K562 treated with DMSO at 1 percent for 12 hours (cell line): ENCODE measurements around the gene MYL11. TPM values are rescaled to one million over a fixed set of nuclear protein-coding genes. Genes with fewer than 3 reads are reported as not detected.

Experiments
- total RNA-seq: library from RNA; unstranded; fragments of 300-600 nt; gene quantifications from 2 replicates; pipeline ENCODE4 v1.2.3, GENCODE V29; 2022; ENCODE audit not compliant: insufficient read depth

MYL11 gene
- not detected in 2 replicates for total RNA-seq

GRCh38 chr16:30374538-30374937 is at the start of gene MYL11:
TSS of gene MYL11 (plus strand) at chr16:30374802. CDS start at chr16:30374858, 56 bp downstream.

GRCh38 chr16:30355144-30355953 is 19.3 kb upstream of the MYL11 start, which contains the start of gene CD2BP2:
TSS of gene CD2BP2 (minus strand) at chr16:30355308. CDS start at chr16:30354681, 627 bp downstream.

GRCh38 chr16:30370456-30371247 is 4.0 kb upstream of the MYL11 start, which contains the start of gene TBC1D10B:
TSS of gene TBC1D10B (minus strand) at chr16:30370494. CDS start at chr16:30370183, 311 bp downstream.

GRCh38 chr16:30382111-30382881 is 7.7 kb downstream of the MYL11 start, which contains the start of gene SEPTIN1:
TSS of gene SEPTIN1 (minus strand) at chr16:30382561. CDS start at chr16:30382542, 19 bp downstream.

GRCh38 chr16:30395155-30395991 is 20.8 kb downstream of the MYL11 start, which contains the start of gene ZNF48:
TSS of gene ZNF48 (plus strand) at chr16:30395420. CDS start at chr16:30395795, 375 bp downstream.

GRCh38 chr16:30407102-30407803 is 32.7 kb downstream of the MYL11 start, which contains the start of gene ZNF771:
TSS of gene ZNF771 (plus strand) at chr16:30407606. CDS start at chr16:30408054, 448 bp downstream.

Other genes starting within 250 kb of the MYL11 start
- gene CORO1A, start 191.2 kb upstream of the MYL11 start, total RNA-seq, result 37.8 and 46.1 TPM in 2 replicates
- 14.8 and 43.1 TPM in 2 replicates for gene BOLA2B, start 181.1 kb upstream of the MYL11 start, total RNA-seq
- gene SLX1A, start 180.9 kb upstream of the MYL11 start, total RNA-seq, result 45.5 and 56.0 TPM in 2 replicates
- 2.1 and 5.5 TPM in 2 replicates for gene SULT1A3, start 175.5 kb upstream of the MYL11 start, total RNA-seq
- 1.3 TPM in 1 of 2 replicates, not detected in the other for gene NPIPB13, start 126.3 kb upstream of the MYL11 start, total RNA-seq
- gene CD2BP2, start 19.5 kb upstream of the MYL11 start, total RNA-seq, result 27.5 and 38.1 TPM in 2 replicates
- gene TBC1D10B, start 4.3 kb upstream of the MYL11 start, total RNA-seq, result 48.7 and 64.0 TPM in 2 replicates
- 1.9 and 3.5 TPM in 2 replicates for gene SEPTIN1, start 7.8 kb downstream of the MYL11 start, total RNA-seq
- 8.8 and 9.4 TPM in 2 replicates for gene ZNF48, start 20.6 kb downstream of the MYL11 start, total RNA-seq
- 14.6 and 19.6 TPM in 2 replicates for gene ZNF771, start 32.8 kb downstream of the MYL11 start, total RNA-seq
- 46.3 and 71.8 TPM in 2 replicates for gene DCTPP1, start 55.2 kb downstream of the MYL11 start, total RNA-seq
- 57.8 and 99.0 TPM in 2 replicates for gene SEPHS2, start 71.1 kb downstream of the MYL11 start, total RNA-seq
- gene ITGAL, start 97.9 kb downstream of the MYL11 start, total RNA-seq, result 0.15 TPM in 1 of 2 replicates, not detected in the other
- 56.9 and 67.2 TPM in 2 replicates for gene ZNF768, start 151.8 kb downstream of the MYL11 start, total RNA-seq
- gene ZNF747, start 160.1 kb downstream of the MYL11 start, total RNA-seq, result 1.8 and 3.8 TPM in 2 replicates
- gene ZNF764, start 183.6 kb downstream of the MYL11 start, total RNA-seq, result 7.4 and 9.7 TPM in 2 replicates
- 10.1 and 13.2 TPM in 2 replicates for gene ZNF688, start 196.9 kb downstream of the MYL11 start, total RNA-seq
- gene ZNF785, start 210.9 kb downstream of the MYL11 start, total RNA-seq, result 2.3 and 6.7 TPM in 2 replicates
- gene ZNF689, start 235.6 kb downstream of the MYL11 start, total RNA-seq, result 6.9 and 13.4 TPM in 2 replicates